ENCODE results near the gene MDFI.

DNA sequence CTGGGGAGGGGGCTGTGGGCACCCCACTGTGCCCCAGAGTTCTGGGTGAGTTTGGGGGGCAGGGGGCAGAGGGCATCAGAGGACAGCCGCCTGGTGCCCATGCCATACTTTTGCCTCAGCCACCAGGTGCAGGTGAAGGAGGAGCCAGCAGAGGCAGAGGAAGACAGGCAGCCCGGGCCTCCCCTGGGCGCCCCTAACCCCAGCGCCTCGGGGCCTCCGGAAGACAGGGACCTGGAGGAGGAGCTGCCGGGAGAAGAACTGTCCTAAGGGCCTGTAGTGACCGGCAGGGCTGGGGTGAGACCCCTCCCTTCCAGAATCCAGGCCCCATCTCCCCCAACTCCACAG is 39.6 kb upstream of the MDFI start:
- no peak for TF ChIP-seq ZNF274 (IDR thresholded peaks at IDR 0.05; ENCODE audit: low read depth, low read length)
- no peak for TF ChIP-seq YY1 (IDR thresholded peaks at IDR 0.05; ENCODE audit: insufficient read depth, insufficient read length)
- TF ChIP-seq SUZ12 (IDR thresholded peaks at IDR 0.05; ENCODE audit: extremely low read depth, insufficient read depth, insufficient read length) = no peak

Data from NT2/D1 (cell line).